Fibroblast of lung (primary cell): Measurements from ENCODE around the gene COL11A2.

Experiments used
- EZH2 ChIP-seq: IDR thresholded peaks from 2 replicates; pipeline ENCODE4 v1.5.1; 2012; ENCODE audit warnings: low read length, control low read depth, mild to moderate bottlenecking; ENCODE audit errors: missing control alignments
- TF ChIP-seq, protein P1 (sequence below), 2 donors: IDR thresholded peaks in 1 of 2; conservative IDR thresholded peaks in 1 of 2; 1 replicate in 1 of 2; 2 replicates in 1 of 2; pipeline ENCODE4 v1.5.1; 2011 to 2012; ENCODE audit warnings: low read length in 2 of 2, control low read depth in 1 of 2, inconsistent platforms in 1 of 2, low read depth in 1 of 2, mild to moderate bottlenecking in 1 of 2

DNA sequence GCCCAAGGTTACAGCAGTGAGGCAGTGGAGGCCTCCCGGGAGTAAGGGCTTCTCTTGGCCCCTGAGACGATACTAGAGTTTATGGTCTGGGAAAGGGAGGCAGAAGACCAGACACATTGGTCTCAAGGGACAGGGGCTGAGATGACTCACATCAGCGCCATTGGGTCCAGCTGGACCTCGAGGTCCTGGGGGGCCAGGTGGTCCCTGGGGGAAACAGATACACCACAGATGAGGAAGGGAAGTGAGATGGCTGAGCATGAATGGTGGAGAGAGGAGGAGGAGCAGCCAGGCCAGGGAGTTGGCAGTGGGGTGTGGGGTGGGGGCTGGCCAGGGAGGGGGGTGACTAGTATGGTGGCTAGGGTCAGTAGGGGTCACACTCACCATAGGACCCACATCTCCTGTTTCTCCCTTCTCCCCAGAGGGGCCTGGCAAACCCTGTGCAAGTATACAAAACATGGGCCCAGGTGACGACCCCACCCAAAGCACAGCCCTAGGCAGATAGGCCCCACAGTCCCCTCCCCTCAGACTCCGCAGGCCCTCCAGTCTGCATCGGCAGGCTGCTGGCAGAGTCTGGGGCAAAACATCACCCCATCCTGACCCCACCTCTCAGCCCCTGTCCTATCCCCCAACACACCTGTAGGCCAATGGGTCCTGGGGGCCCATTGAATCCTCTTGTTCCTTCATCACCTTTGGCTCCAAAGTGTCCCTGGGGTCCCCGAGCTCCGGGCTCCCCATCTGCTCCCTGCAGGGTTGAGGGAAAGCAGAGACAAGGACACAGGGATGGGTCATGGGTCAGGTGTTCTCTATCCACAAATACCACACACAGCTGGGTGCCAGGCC is 21.9 kb downstream of the COL11A2 start:
- TF ChIP-seq, protein P1, sequence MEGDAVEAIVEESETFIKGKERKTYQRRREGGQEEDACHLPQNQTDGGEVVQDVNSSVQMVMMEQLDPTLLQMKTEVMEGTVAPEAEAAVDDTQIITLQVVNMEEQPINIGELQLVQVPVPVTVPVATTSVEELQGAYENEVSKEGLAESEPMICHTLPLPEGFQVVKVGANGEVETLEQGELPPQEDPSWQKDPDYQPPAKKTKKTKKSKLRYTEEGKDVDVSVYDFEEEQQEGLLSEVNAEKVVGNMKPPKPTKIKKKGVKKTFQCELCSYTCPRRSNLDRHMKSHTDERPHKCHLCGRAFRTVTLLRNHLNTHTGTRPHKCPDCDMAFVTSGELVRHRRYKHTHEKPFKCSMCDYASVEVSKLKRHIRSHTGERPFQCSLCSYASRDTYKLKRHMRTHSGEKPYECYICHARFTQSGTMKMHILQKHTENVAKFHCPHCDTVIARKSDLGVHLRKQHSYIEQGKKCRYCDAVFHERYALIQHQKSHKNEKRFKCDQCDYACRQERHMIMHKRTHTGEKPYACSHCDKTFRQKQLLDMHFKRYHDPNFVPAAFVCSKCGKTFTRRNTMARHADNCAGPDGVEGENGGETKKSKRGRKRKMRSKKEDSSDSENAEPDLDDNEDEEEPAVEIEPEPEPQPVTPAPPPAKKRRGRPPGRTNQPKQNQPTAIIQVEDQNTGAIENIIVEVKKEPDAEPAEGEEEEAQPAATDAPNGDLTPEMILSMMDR (conservative IDR thresholded peaks at IDR 0.05 in 1 of 2, IDR thresholded peaks at IDR 0.05 in 1 of 2; ENCODE audit: low read depth in 1 of 2, low read length in 2 of 2) = no peak
- TF ChIP-seq EZH2 = no peak
